Measurements from ENCODE around the gene MAU2. TPM values are rescaled to one million over a fixed set of nuclear protein-coding genes. Genes with fewer than 3 reads are reported as not detected.

Gene MAU2
- total and polyA plus RNA-seq, 10 of the 15 experiments (the other 5 are each of a cell fraction or from before 2014, with no cell fraction given), result 1.8 to 47.2 (median 22.1) TPM

- no peak overlapping the region for H3K9ac ChIP-seq (ENCODE audit: control insufficient read depth, insufficient read depth, low read length)
- no peaks in the 10 kb centered on the region for H3K27me3 ChIP-seq (replicated peaks in 1 of 2; ENCODE audit: control insufficient read depth in 2 of 2, insufficient read depth in 2 of 2, low read length in 1 of 2)
- ChIA-PET POLR2A (no interaction called here), CTCF (no interaction called here), SMC1A (ENCODE audit: uncharacterized antibody, unreplicated experiment) (no interaction called here), RAD21 (ENCODE audit: unreplicated experiment) (no interaction called here)
- no TSS peak for BruUV-seq (replicated peaks)
- no peak overlapping the region for H3K4me2 ChIP-seq (ENCODE audit: control insufficient read depth, insufficient read depth)
- no peaks in the 10 kb centered on the region for H3K4me1 ChIP-seq (ENCODE audit: control insufficient read depth, insufficient read depth, low read length)
- WGBS (ENCODE audit: insufficient coverage, insufficient replicate concordance, low lambda C conversion rate, missing lambda C conversion rate), result 99% methylated on average over 12 of the region's 12 CpGs
- ATAC-seq (no peak), DNase-seq (ENCODE audit: low read depth, low spot score) (no peak), FAIRE-seq (no peak)
- intact Hi-C loops (cut with micrococcal nuclease; ENCODE audit: unreplicated experiment) (no loop called here), in situ Hi-C loops (cut with MboI) (no loop called here)
- no peak overlapping the region for H3K27ac ChIP-seq (ENCODE audit: control insufficient read depth, insufficient read depth)
- no peak overlapping the region for H2AFZ ChIP-seq (ENCODE audit: control insufficient read depth, low read depth, low read length)
- H3K79me2 ChIP-seq (ENCODE audit: control insufficient read depth, insufficient read depth, low read length), result no peaks in the 10 kb centered on the region
- H4K20me1 ChIP-seq (ENCODE audit: control insufficient read depth, insufficient read depth), result no peaks in the 10 kb centered on the region
- peaks cover 13 to 24% of the 10 kb centered on the region in 2 experiments; a peak in 3 of 4 replicates for H3K36me3 ChIP-seq (ENCODE audit: control insufficient read depth in 2 of 2, insufficient read depth in 2 of 2, low read length in 1 of 2)
- H3K9me3 ChIP-seq (replicated peaks; ENCODE audit: control insufficient read depth, insufficient read depth, low read length), result no peaks in the 10 kb centered on the region
- H3K4me3 ChIP-seq, result no peak overlapping the region
- TF ChIP-seq RFX5 (IDR thresholded peaks at IDR 0.05; ENCODE audit: low read depth, low read length), result no peak
- TF ChIP-seq MEF2A (IDR thresholded peaks at IDR 0.05; ENCODE audit: insufficient read depth, low read depth, low read length), result no peak
- TF ChIP-seq ZNF274 (IDR thresholded peaks at IDR 0.05; ENCODE audit: insufficient read depth, insufficient read length), result no peak
- no peak for TF ChIP-seq TAF1 (IDR thresholded peaks at IDR 0.05; ENCODE audit: borderline replicate concordance, low read depth, low read length)
- TF ChIP-seq CBX3 (IDR thresholded peaks at IDR 0.05; ENCODE audit: borderline replicate concordance, low read depth), result no peak
- TF ChIP-seq, protein P1, sequence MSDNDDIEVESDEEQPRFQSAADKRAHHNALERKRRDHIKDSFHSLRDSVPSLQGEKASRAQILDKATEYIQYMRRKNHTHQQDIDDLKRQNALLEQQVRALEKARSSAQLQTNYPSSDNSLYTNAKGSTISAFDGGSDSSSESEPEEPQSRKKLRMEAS (IDR thresholded peaks at IDR 0.05; ENCODE audit: low read depth, low read length), result no peak
- no peak for TF ChIP-seq LARP7 (IDR thresholded peaks at IDR 0.05)
- TF ChIP-seq RELA (IDR thresholded peaks at IDR 0.05; ENCODE audit: borderline replicate concordance, partially characterized antibody), result no peak
- TF ChIP-seq BMI1 (IDR thresholded peaks at IDR 0.05; ENCODE audit: borderline replicate concordance), result no peak
These were observed 20.0 kb upstream of the MAU2 start for GRCh38 chr19:19300613-19301012.

DNA sequence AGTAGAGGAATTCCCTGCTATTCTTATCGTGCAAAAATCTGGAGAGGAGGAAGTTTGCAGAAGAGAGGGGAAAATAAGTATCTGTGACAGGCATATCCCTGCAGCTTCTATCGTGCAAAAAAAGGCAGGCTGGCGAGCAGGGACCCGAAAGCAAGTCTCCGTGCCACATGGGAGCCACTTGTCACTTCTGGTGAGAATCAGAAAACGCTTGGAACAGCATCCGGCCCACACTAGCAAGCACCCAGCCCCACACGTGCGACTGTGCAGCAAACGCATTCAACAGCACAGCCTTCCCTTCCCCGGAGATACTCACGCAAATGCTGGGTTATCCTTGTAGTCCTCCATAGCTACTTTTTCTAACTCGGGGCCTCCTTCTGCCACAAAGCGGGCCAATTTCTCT, 17.2 kb upstream of the MAU2 start:
- CTCF ChIA-PET, result interaction anchor here (1.3 kb wide), 1 partner anchor 12 kb away, joined by 6 read pairs; no protein-coding TSS in a partner anchor
- H3K27ac ChIP-seq (ENCODE audit: control insufficient read depth, insufficient read depth), result no peak overlapping the region
- POLR2A ChIA-PET, result no interaction called here
- RAD21 ChIA-PET (ENCODE audit: unreplicated experiment), result no interaction called here
- H3K36me3 ChIP-seq (ENCODE audit: control insufficient read depth in 2 of 2, insufficient read depth in 2 of 2, low read length in 1 of 2), result peaks cover 13 to 28% of the 10 kb centered on the region in 2 experiments
- H3K4me2 ChIP-seq (ENCODE audit: control insufficient read depth, insufficient read depth), result no peak overlapping the region
- in situ Hi-C loops (cut with MboI) (no loop called here), intact Hi-C loops (cut with micrococcal nuclease; ENCODE audit: unreplicated experiment) (no loop called here)
- no peaks in the 10 kb centered on the region for H3K4me1 ChIP-seq (ENCODE audit: control insufficient read depth, insufficient read depth, low read length)
- H3K79me2 ChIP-seq (ENCODE audit: control insufficient read depth, insufficient read depth, low read length), result no peaks in the 10 kb centered on the region
- BruUV-seq (replicated peaks), result no TSS peak
- H2AFZ ChIP-seq (ENCODE audit: control insufficient read depth, low read depth, low read length), result no peak overlapping the region
- no peak overlapping the region for H3K4me3 ChIP-seq
- FAIRE-seq (no peak), ATAC-seq (no peak), DNase-seq (ENCODE audit: low read depth, low spot score) (no peak)
- H3K9ac ChIP-seq (ENCODE audit: control insufficient read depth, insufficient read depth, low read length), result no peak overlapping the region
- WGBS (ENCODE audit: insufficient coverage, insufficient replicate concordance, low lambda C conversion rate, missing lambda C conversion rate), result 98% methylated on average over 14 of the region's 14 CpGs
- no peaks in the 10 kb centered on the region for H4K20me1 ChIP-seq (ENCODE audit: control insufficient read depth, insufficient read depth)
- no peaks in the 10 kb centered on the region for H3K27me3 ChIP-seq (replicated peaks in 1 of 2; ENCODE audit: control insufficient read depth in 2 of 2, insufficient read depth in 2 of 2, low read length in 1 of 2)
- TF ChIP-seq, protein P2, sequence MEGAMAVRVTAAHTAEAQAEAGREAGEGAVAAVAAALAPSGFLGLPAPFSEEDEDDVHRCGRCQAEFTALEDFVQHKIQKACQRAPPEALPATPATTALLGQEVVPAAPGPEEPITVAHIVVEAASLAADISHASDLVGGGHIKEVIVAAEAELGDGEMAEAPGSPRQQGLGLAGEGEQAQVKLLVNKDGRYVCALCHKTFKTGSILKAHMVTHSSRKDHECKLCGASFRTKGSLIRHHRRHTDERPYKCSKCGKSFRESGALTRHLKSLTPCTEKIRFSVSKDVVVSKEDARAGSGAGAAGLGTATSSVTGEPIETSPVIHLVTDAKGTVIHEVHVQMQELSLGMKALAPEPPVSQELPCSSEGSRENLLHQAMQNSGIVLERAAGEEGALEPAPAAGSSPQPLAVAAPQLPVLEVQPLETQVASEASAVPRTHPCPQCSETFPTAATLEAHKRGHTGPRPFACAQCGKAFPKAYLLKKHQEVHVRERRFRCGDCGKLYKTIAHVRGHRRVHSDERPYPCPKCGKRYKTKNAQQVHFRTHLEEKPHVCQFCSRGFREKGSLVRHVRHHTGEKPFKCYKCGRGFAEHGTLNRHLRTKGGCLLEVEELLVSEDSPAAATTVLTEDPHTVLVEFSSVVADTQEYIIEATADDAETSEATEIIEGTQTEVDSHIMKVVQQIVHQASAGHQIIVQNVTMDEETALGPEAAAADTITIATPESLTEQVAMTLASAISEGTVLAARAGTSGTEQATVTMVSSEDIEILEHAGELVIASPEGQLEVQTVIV (IDR thresholded peaks at IDR 0.05; ENCODE audit: borderline replicate concordance, partially characterized antibody), result no peak
- TF ChIP-seq RELB (IDR thresholded peaks at IDR 0.05; ENCODE audit: low read depth) (no peak), RB1 (IDR thresholded peaks at IDR 0.05; ENCODE audit: borderline replicate concordance) (no peak), WRNIP1 (IDR thresholded peaks at IDR 0.05; ENCODE audit: borderline replicate concordance, low read depth, low read length) (no peak), BRCA1 (IDR thresholded peaks at IDR 0.05; ENCODE audit: low read depth, low read length) (no peak)
- TF ChIP-seq, protein P3, sequence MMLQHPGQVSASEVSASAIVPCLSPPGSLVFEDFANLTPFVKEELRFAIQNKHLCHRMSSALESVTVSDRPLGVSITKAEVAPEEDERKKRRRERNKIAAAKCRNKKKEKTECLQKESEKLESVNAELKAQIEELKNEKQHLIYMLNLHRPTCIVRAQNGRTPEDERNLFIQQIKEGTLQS (IDR thresholded peaks at IDR 0.05; ENCODE audit: borderline replicate concordance, extremely low read depth, low read depth, low read length), result no peak
- no peaks in the 10 kb centered on the region for H3K9me3 ChIP-seq (replicated peaks; ENCODE audit: control insufficient read depth, insufficient read depth, low read length)
- SMC1A ChIA-PET (ENCODE audit: uncharacterized antibody, unreplicated experiment), result no interaction called here
